ENCODE results near the gene CACNA2D2.

CACNA2D2 gene

GRCh38 chr3:50339485-50340146 lies 163.8 kb downstream of the CACNA2D2 start:
- DNase-seq (ENCODE audit: low read depth): peak; percentile 89
- no peak for TF ChIP-seq CTCF (conservative IDR thresholded peaks at IDR 0.05; ENCODE audit: low read depth, low read length)
- H3K4me3 ChIP-seq (ENCODE audit: low read depth, low read length): peak overlapping the region; percentile 65

GRCh38 chr3:50338965-50339364 lies 164.5 kb downstream of the CACNA2D2 start:
- no peak for DNase-seq (ENCODE audit: low read depth)
- TF ChIP-seq CTCF (conservative IDR thresholded peaks at IDR 0.05; ENCODE audit: low read depth, low read length): no peak
- no peak overlapping the region for H3K4me3 ChIP-seq (ENCODE audit: low read depth, low read length)

- TF ChIP-seq CTCF (conservative IDR thresholded peaks at IDR 0.05; ENCODE audit: low read depth, low read length): no peak
- peak overlapping the region; percentile 87 for H3K4me3 ChIP-seq (ENCODE audit: low read depth, low read length)
- DNase-seq (ENCODE audit: low read depth): peak; percentile 100
Observed at GRCh38 chr3:50337175-50337861, 166.1 kb downstream of the CACNA2D2 start.

- no peak for TF ChIP-seq CTCF (conservative IDR thresholded peaks at IDR 0.05; ENCODE audit: low read depth, low read length)
- DNase-seq (ENCODE audit: low read depth): peak; percentile 44
- H3K4me3 ChIP-seq (ENCODE audit: low read depth, low read length): peak overlapping the region; percentile 87
Observed at GRCh38 chr3:50336452-50337174, 166.8 kb downstream of the CACNA2D2 start.

- H3K4me3 ChIP-seq (ENCODE audit: low read depth, low read length): no peak overlapping the region
- TF ChIP-seq CTCF (conservative IDR thresholded peaks at IDR 0.05; ENCODE audit: low read depth, low read length): no peak
- no peak for DNase-seq (ENCODE audit: low read depth)
Observed at GRCh38 chr3:50334339-50335075, 168.9 kb downstream of the CACNA2D2 start.

GRCh38 chr3:50333744-50334328 lies 169.6 kb downstream of the CACNA2D2 start:
- DNase-seq (ENCODE audit: low read depth): peak; percentile 86
- TF ChIP-seq CTCF (conservative IDR thresholded peaks at IDR 0.05; ENCODE audit: low read depth, low read length): no peak
- no peak overlapping the region for H3K4me3 ChIP-seq (ENCODE audit: low read depth, low read length)

Measured in choroid plexus epithelial cell (primary cell).